Hepatocyte (in vitro differentiated cells): Measurements from ENCODE around the gene TANC1.

Source experiments
- EZH2 ChIP-seq: fragments of 200-600 bp; sonication (generic); IDR thresholded peaks from 2 replicates; pipeline ENCODE4 v1.6.1; 2016; ENCODE audit warnings: antibody characterized with exemption, mild to moderate bottlenecking, borderline replicate concordance
- TF ChIP-seq, protein P1 (sequence below): fragments of 200-600 bp; sonication (generic); IDR thresholded peaks from 2 replicates; pipeline ENCODE4 v1.5.1; 2016; ENCODE audit warnings: antibody characterized with exemption, mild to moderate bottlenecking; ENCODE audit not compliant: poor library complexity

DNA sequence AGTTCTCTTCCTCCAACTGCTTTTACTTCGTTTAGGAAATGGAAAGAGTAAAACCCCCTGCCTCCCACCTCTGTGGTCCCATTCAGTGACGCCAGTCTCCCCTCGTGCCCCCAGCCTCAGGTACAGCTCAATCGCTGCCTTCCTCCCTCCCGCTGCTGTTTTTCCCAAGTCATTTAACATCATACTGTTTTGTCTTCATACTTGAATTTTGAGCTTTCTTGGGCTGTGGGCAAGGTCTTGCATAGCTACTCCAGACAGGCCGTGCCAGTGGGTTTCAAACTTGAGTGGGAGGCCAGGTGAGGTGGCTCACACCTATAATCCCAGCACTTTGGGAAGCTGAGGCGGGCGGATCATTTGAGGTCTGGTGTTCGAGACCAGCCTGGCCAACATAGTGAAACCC lies 155.3 kb downstream of the TANC1 start:
- TF ChIP-seq EZH2 = no peak
- TF ChIP-seq, protein P1, sequence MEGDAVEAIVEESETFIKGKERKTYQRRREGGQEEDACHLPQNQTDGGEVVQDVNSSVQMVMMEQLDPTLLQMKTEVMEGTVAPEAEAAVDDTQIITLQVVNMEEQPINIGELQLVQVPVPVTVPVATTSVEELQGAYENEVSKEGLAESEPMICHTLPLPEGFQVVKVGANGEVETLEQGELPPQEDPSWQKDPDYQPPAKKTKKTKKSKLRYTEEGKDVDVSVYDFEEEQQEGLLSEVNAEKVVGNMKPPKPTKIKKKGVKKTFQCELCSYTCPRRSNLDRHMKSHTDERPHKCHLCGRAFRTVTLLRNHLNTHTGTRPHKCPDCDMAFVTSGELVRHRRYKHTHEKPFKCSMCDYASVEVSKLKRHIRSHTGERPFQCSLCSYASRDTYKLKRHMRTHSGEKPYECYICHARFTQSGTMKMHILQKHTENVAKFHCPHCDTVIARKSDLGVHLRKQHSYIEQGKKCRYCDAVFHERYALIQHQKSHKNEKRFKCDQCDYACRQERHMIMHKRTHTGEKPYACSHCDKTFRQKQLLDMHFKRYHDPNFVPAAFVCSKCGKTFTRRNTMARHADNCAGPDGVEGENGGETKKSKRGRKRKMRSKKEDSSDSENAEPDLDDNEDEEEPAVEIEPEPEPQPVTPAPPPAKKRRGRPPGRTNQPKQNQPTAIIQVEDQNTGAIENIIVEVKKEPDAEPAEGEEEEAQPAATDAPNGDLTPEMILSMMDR = no peak
